GM12878 (cell line): ENCODE results near the gene GALR1. TPM values are rescaled to one million over a fixed set of nuclear protein-coding genes. Genes with fewer than 3 reads are reported as not detected.

Source experiments
- ATAC-seq: fragments of 200-7000 bp; cut with Tn5 transposase; 3 replicates; pipeline ENCODE4 v1.9.1; 2020; ENCODE audit warnings: mild to moderate bottlenecking, moderate library complexity
- BruUV-seq: library from RNA; stranded (reverse); fragments of 400-500 nt; replicated peaks from 2 replicates; lab custom pipeline; 2021; lab: Mats Ljungman, UMichigan
- CTCF ChIA-PET: fragments of 300-600 bp; sonication (Branson Sonifier 250); formaldehyde crosslinking; extraction: SDS; loops from one replicate; lab custom pipeline; 2021; ENCODE audit warnings: inconsistent platforms; lab: Yijun Ruan, JAX
- POLR2A ChIA-PET: fragments of 350-600 bp; formaldehyde crosslinking; extraction: SDS; loops from one replicate; lab custom pipeline; 2021; ENCODE audit warnings: inconsistent platforms; lab: Charles Lee
- RAD21 ChIA-PET: fragments of 300-600 bp; sonication (Branson Sonifier 250); formaldehyde crosslinking; loops from one replicate; lab custom pipeline; 2023; ENCODE audit warnings: antibody characterized with exemption; ENCODE audit not compliant: unreplicated experiment; lab: Charles Lee
- SMC1A ChIA-PET: fragments of 300-600 bp; sonication (Branson Sonifier 250); formaldehyde crosslinking; loops from one replicate; lab custom pipeline; 2023; ENCODE audit not compliant: unreplicated experiment, uncharacterized antibody; lab: Charles Lee
- DNase-seq: peaks from one replicate; pipeline ENCODE4 v3.0.0-alpha.2; 2011; ENCODE audit warnings: low read depth, low spot score
- FAIRE-seq: peaks from 3 replicates; lab custom pipeline; 2011; peaks lifted over from hg19 to GRCh38; lab: Jason Lieb, UNC
- H2AFZ ChIP-seq: 2 replicates; pipeline ENCODE4 v1.6.0; 2011; ENCODE audit warnings: low read depth, low read length, control low read depth; ENCODE audit not compliant: control insufficient read depth
- H3K27ac ChIP-seq: 2 replicates; pipeline ENCODE4 v1.5.1; 2011; ENCODE audit warnings: control low read depth; ENCODE audit not compliant: control insufficient read depth, insufficient read depth
- H3K27me3 ChIP-seq, 2 experiments: replicated peaks in 1 of 2; 2 replicates each; pipeline versions ENCODE4 v1.6.0 to v1.6.1; 2011; ENCODE audit warnings: low read length in 1 of 2; ENCODE audit not compliant: control insufficient read depth in 2 of 2, insufficient read depth in 2 of 2
- H3K36me3 ChIP-seq, 2 experiments: 2 replicates each; pipeline ENCODE4 v1.5.1; 2011; ENCODE audit warnings: low read length in 1 of 2; ENCODE audit not compliant: control insufficient read depth in 2 of 2, insufficient read depth in 2 of 2
- H3K4me1 ChIP-seq: 2 replicates; pipeline ENCODE4 v1.6.1; 2011; ENCODE audit warnings: mild to moderate bottlenecking, low read length, moderate library complexity, mixed read lengths; ENCODE audit not compliant: control insufficient read depth, insufficient read depth
- H3K4me2 ChIP-seq: 2 replicates; pipeline ENCODE4 v1.6.0; 2011; ENCODE audit warnings: control low read depth; ENCODE audit not compliant: control insufficient read depth, insufficient read depth
- H3K4me3 ChIP-seq: fragments of 200-600 bp; sonication (generic); 2 replicates; pipeline ENCODE4 v1.5.1; 2016
- H3K79me2 ChIP-seq: 2 replicates; pipeline ENCODE4 v1.6.0; 2011; ENCODE audit warnings: low read length; ENCODE audit not compliant: control insufficient read depth, insufficient read depth
- H3K9ac ChIP-seq: 2 replicates; pipeline ENCODE4 v1.8.0; 2011; ENCODE audit warnings: low read length, control low read depth, mixed read lengths; ENCODE audit not compliant: control insufficient read depth, insufficient read depth
- H3K9me3 ChIP-seq: replicated peaks from 3 replicates; pipeline ENCODE4 v1.5.1; 2011; ENCODE audit warnings: mild to moderate bottlenecking, low read length; ENCODE audit not compliant: control insufficient read depth, insufficient read depth
- H4K20me1 ChIP-seq: 2 replicates; pipeline ENCODE4 v1.6.0; 2011; ENCODE audit not compliant: control insufficient read depth, insufficient read depth
- BHLHE40 ChIP-seq, 2 experiments: fragments of 450-650 bp in 1 of 2; IDR thresholded peaks; 2 replicates each; pipeline ENCODE4 v1.6.1; 2011 to 2017; ENCODE audit warnings: low read depth in 2 of 2, borderline replicate concordance in 1 of 2, improper control_type of control experiment in 1 of 2, low read length in 1 of 2, mild to moderate bottlenecking in 1 of 2
- CBFB ChIP-seq: IDR thresholded peaks from 2 replicates; pipeline ENCODE4 v1.6.1; 2016; ENCODE audit warnings: antibody characterized with exemption, low read depth
- E2F8 ChIP-seq: fragments of 450-650 bp; IDR thresholded peaks from 2 replicates; pipeline ENCODE4 v1.6.1; 2018; ENCODE audit warnings: mild to moderate bottlenecking, low read depth, moderate library complexity; ENCODE audit not compliant: partially characterized antibody
- KDM1A ChIP-seq: fragments of 200-600 bp; sonication (generic); IDR thresholded peaks from 2 replicates; pipeline ENCODE4 v1.6.1; 2016; ENCODE audit warnings: borderline replicate concordance
- MXI1 ChIP-seq: fragments of 150-350 bp; IDR thresholded peaks from 2 replicates; pipeline ENCODE4 v1.6.1; 2011; ENCODE audit warnings: low read depth, mild to moderate bottlenecking, inconsistent platforms, low read length, improper control_type of control experiment
- NR2C1 ChIP-seq: fragments of 450-650 bp; IDR thresholded peaks from 2 replicates; pipeline ENCODE4 v1.6.1; 2017; ENCODE audit warnings: antibody characterized with exemption, mild to moderate bottlenecking, moderate library complexity
- NR2C2 ChIP-seq: IDR thresholded peaks from 2 replicates; pipeline ENCODE4 v1.6.1; 2011; ENCODE audit warnings: borderline replicate concordance, low read depth; ENCODE audit not compliant: control insufficient read depth, insufficient read length
- NR2F1 ChIP-seq: fragments of 450-650 bp; conservative IDR thresholded peaks from 2 replicates; pipeline ENCODE4 v1.6.1; 2017; ENCODE audit warnings: mild to moderate bottlenecking
- PAX5 ChIP-seq: IDR thresholded peaks from 2 replicates; pipeline ENCODE4 v1.6.1; 2011; ENCODE audit warnings: low read depth, low read length, borderline replicate concordance
- POLR2AphosphoS5 ChIP-seq: IDR thresholded peaks from 2 replicates; pipeline ENCODE4 v1.6.1; 2011; ENCODE audit warnings: mild to moderate bottlenecking, low read length, inconsistent platforms
- TCF12 ChIP-seq: IDR thresholded peaks from 2 replicates; pipeline ENCODE4 v1.6.1; 2011; ENCODE audit warnings: low read depth, mild to moderate bottlenecking, low read length
- ZNF592 ChIP-seq: fragments of 450-650 bp; IDR thresholded peaks from 2 replicates; pipeline ENCODE4 v1.6.1; 2017; ENCODE audit warnings: mild to moderate bottlenecking, moderate library complexity
- WGBS: methylation state at CpG from one replicate; pipeline ENCODE4 v1.1.6; 2016; ENCODE audit warnings: low lambda C conversion rate; ENCODE audit not compliant: insufficient replicate concordance, insufficient coverage; ENCODE audit errors: missing lambda C conversion rate; 5-methylcytosine and 5-hydroxymethylcytosine counted together
- in situ Hi-C: fragments of 300-500 bp; cut with MboI; formaldehyde crosslinking; loops from 9 replicates; pipeline ENCODE4 v1.14.3; 2018; ENCODE audit warnings: mixed read lengths
- intact Hi-C: fragments of 100-400 bp; cut with micrococcal nuclease; formaldehyde crosslinking; loops from one replicate; pipeline ENCODE4 v1.14.2; 2022; ENCODE audit not compliant: unreplicated experiment
- polyA plus RNA-seq, 11 experiments: library from polyadenylated mRNA; depleted of rRNA in 4 of 11; unstranded in 6 of 11; stranded (reverse) in 5 of 11; fragments of >200 nt; fragmentation: Nextera tagmentation in 4 of 11; fragmentation: Illumina TruSeq in 1 of 11; extraction: Ambion mirVana in 4 of 11; extraction: Trizol in 1 of 11; gene quantifications; 1 replicate in 1 of 11; 2 replicates in 10 of 11; pipeline versions ENCODE4 v1.2.1 to v1.2.3, GENCODE V29; 2011 to 2016; ENCODE audit warnings: inconsistent platforms in 2 of 11, missing spikeins in 2 of 11, low read depth in 1 of 11
- total RNA-seq, 4 experiments: library from RNA; depleted of rRNA in 3 of 4; stranded (reverse); fragments of >200 nt in 3 of 4; fragmentation: Illumina TruSeq in 1 of 4; extraction: Trizol in 1 of 4; gene quantifications; 2 replicates each; pipeline versions ENCODE4 v1.2.1 to v1.2.3, GENCODE V29; 2013 to 2021
- TF ChIP-seq, protein P1 (sequence below): fragments of 450-650 bp; IDR thresholded peaks from 2 replicates; pipeline ENCODE4 v1.6.1; 2017; ENCODE audit warnings: antibody characterized with exemption, mild to moderate bottlenecking, moderate library complexity

GALR1 gene
- total and polyA plus RNA-seq, 10 of the 15 experiments (the other 5 are each of a cell fraction or from before 2014, with no cell fraction given), result not detected

DNA sequence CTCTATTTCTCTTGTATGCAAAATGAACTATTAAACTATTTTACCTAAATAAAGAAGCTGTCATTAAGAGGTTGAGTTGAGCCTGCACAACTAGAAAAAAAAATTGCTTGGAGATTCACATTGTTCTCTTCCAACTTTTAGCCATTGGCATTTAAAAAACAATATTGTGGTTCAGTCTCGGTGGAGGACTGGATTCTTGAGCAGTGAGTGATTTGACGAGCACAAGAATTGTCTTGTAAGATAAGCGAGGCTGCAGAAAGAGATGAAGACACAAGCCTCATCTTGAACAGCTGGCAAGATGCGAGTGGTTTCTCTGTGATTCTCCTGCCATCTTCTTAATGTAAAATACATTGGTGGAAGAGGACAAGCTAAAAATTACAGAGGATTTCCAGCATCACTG lies 67.0 kb downstream of the GALR1 start:
- no peaks in the 10 kb centered on the region for H3K4me1 ChIP-seq
- no peak for DNase-seq
- RAD21 ChIA-PET, result no interaction called here
- no peaks in the 10 kb centered on the region for H3K79me2 ChIP-seq
- no peak overlapping the region for H3K9ac ChIP-seq
- H3K4me2 ChIP-seq, result no peak overlapping the region
- H2AFZ ChIP-seq, result no peak overlapping the region
- FAIRE-seq, result no peak
- no peak overlapping the region for H3K27ac ChIP-seq
- CTCF ChIA-PET, result no interaction called here
- no peaks in the 10 kb centered on the region for H4K20me1 ChIP-seq
- no peaks in the 10 kb centered on the region for H3K9me3 ChIP-seq
- in situ Hi-C loops, result no loop called here
- POLR2A ChIA-PET, result no interaction called here
- intact Hi-C loops, result no loop called here
- TF ChIP-seq ZNF592, result no peak
- TF ChIP-seq MXI1, result no peak
- no peak for TF ChIP-seq KDM1A
- no peak for TF ChIP-seq BHLHE40 (IDR thresholded peaks at IDR 0.05; ENCODE audit: borderline replicate concordance in 1 of 2, low read depth in 2 of 2, low read length in 1 of 2)
- no peak for TF ChIP-seq NR2F1
- TF ChIP-seq CBFB, result no peak
- TF ChIP-seq PAX5, result no peak
- TF ChIP-seq NR2C1, result no peak
- TF ChIP-seq POLR2AphosphoS5, result no peak
- TF ChIP-seq, protein P1, sequence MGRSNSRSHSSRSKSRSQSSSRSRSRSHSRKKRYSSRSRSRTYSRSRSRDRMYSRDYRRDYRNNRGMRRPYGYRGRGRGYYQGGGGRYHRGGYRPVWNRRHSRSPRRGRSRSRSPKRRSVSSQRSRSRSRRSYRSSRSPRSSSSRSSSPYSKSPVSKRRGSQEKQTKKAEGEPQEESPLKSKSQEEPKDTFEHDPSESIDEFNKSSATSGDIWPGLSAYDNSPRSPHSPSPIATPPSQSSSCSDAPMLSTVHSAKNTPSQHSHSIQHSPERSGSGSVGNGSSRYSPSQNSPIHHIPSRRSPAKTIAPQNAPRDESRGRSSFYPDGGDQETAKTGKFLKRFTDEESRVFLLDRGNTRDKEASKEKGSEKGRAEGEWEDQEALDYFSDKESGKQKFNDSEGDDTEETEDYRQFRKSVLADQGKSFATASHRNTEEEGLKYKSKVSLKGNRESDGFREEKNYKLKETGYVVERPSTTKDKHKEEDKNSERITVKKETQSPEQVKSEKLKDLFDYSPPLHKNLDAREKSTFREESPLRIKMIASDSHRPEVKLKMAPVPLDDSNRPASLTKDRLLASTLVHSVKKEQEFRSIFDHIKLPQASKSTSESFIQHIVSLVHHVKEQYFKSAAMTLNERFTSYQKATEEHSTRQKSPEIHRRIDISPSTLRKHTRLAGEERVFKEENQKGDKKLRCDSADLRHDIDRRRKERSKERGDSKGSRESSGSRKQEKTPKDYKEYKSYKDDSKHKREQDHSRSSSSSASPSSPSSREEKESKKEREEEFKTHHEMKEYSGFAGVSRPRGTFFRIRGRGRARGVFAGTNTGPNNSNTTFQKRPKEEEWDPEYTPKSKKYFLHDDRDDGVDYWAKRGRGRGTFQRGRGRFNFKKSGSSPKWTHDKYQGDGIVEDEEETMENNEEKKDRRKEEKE, result no peak
- TF ChIP-seq TCF12, result no peak
- no peak for TF ChIP-seq E2F8
- no peak for TF ChIP-seq NR2C2
- H3K27me3 ChIP-seq, result no peaks in the 10 kb centered on the region
- WGBS, result 26% methylated on average over 4 of the region's 4 CpGs
- no peaks in the 10 kb centered on the region for H3K36me3 ChIP-seq
- no peak overlapping the region for H3K4me3 ChIP-seq
- no peak for ATAC-seq
- no TSS peak for BruUV-seq
- SMC1A ChIA-PET, result interaction anchor here (0.7 to 1.7 kb wide), 2 partner anchors 316 to 751 kb away, joined by 3 read pairs; no protein-coding TSS in a partner anchor
